SK-N-SH treated with all-trans-retinoic acid at 6 μM for 48 hours (cell line): ENCODE results near the gene ANKRD11.

Source experiments
- ATAC-seq: fragments of 200-7000 bp; cut with Tn5 transposase; 3 replicates; pipeline ENCODE4 v1.9.1; 2020; ENCODE audit warnings: mild to moderate bottlenecking, moderate library complexity
- ARNTL ChIP-seq: fragments of 450-650 bp; formaldehyde crosslinking; IDR thresholded peaks from 2 replicates; pipeline ENCODE4 v1.5.0; 2020; ENCODE audit warnings: low read depth, mild to moderate bottlenecking, moderate library complexity, borderline replicate concordance
- BACH2 ChIP-seq: fragments of 250-450 bp; sonication (Bioruptor Pico); IDR thresholded peaks from 2 replicates; pipeline ENCODE4 v1.9.0; 2021; ENCODE audit warnings: mild to moderate bottlenecking, borderline replicate concordance
- CSDC2 ChIP-seq: fragments of 250-450 bp; sonication (Bioruptor Pico); IDR thresholded peaks from 2 replicates; pipeline ENCODE4 v1.5.0; 2020; ENCODE audit warnings: mild to moderate bottlenecking, moderate library complexity
- ESRRG ChIP-seq: fragments of 250-450 bp; sonication (Bioruptor Pico); IDR thresholded peaks from 2 replicates; pipeline ENCODE4 v1.6.1; 2021; ENCODE audit warnings: mild to moderate bottlenecking
- GLIS3 ChIP-seq: fragments of 250-450 bp; sonication (Bioruptor Pico); IDR thresholded peaks from 2 replicates; pipeline ENCODE4 v1.5.0; 2020; ENCODE audit warnings: mild to moderate bottlenecking, moderate library complexity
- ISL1 ChIP-seq: fragments of 250-450 bp; sonication (Bioruptor Pico); IDR thresholded peaks from 2 replicates; pipeline ENCODE4 v2.1.2; 2022; ENCODE audit warnings: mild to moderate bottlenecking, moderate library complexity
- OSR1 ChIP-seq: fragments of 250-450 bp; sonication (Bioruptor Pico); IDR thresholded peaks from 2 replicates; pipeline ENCODE4 v1.8.0; 2022; ENCODE audit warnings: moderate library complexity, mild to moderate bottlenecking, inconsistent platforms
- PPARA ChIP-seq: fragments of 250-450 bp; sonication (Bioruptor Pico); IDR thresholded peaks from 2 replicates; pipeline ENCODE4 v1.5.0; 2020; ENCODE audit warnings: mild to moderate bottlenecking, borderline replicate concordance
- RARB ChIP-seq: fragments of 250-450 bp; sonication (Bioruptor Pico); IDR thresholded peaks from 2 replicates; pipeline ENCODE4 v1.8.0; 2021; ENCODE audit warnings: mild to moderate bottlenecking, moderate library complexity
- SNAI2 ChIP-seq: fragments of 250-450 bp; sonication (Bioruptor Pico); IDR thresholded peaks from 2 replicates; pipeline ENCODE4 v1.5.0; 2020; ENCODE audit warnings: mild to moderate bottlenecking, moderate library complexity
- TCF4 ChIP-seq: fragments of 250-450 bp; sonication (Bioruptor Pico); IDR thresholded peaks from 2 replicates; pipeline ENCODE4 v1.8.0; 2021; ENCODE audit warnings: mild to moderate bottlenecking, moderate library complexity, borderline replicate concordance
- TOX ChIP-seq: fragments of 250-450 bp; sonication (Bioruptor Pico); IDR thresholded peaks from 2 replicates; pipeline ENCODE4 v1.8.0; 2021; ENCODE audit warnings: mild to moderate bottlenecking, moderate library complexity, borderline replicate concordance
- ZC3H10 ChIP-seq: fragments of 250-450 bp; sonication (Bioruptor Pico); IDR thresholded peaks from 2 replicates; pipeline ENCODE4 v1.5.1; 2021; ENCODE audit warnings: mild to moderate bottlenecking, moderate library complexity
- ZFP3 ChIP-seq: fragments of 250-450 bp; sonication (Bioruptor Pico); IDR thresholded peaks from 2 replicates; pipeline ENCODE4 v1.5.0; 2020; ENCODE audit warnings: mild to moderate bottlenecking, moderate library complexity
- ZFP30 ChIP-seq: fragments of 450-650 bp; formaldehyde crosslinking; IDR thresholded peaks from 2 replicates; pipeline ENCODE4 v1.5.0; 2022; ENCODE audit warnings: mild to moderate bottlenecking, moderate library complexity
- ZNF565 ChIP-seq: fragments of 450-650 bp; formaldehyde crosslinking; conservative IDR thresholded peaks from 2 replicates; pipeline ENCODE4 v1.5.0; 2020; ENCODE audit warnings: low read depth, mild to moderate bottlenecking, moderate library complexity
- ZNF70 ChIP-seq: fragments of 450-650 bp; formaldehyde crosslinking; IDR thresholded peaks from 2 replicates; pipeline ENCODE4 v1.5.0; 2020; ENCODE audit warnings: mild to moderate bottlenecking, moderate library complexity
- ZNF8 ChIP-seq: fragments of 450-650 bp; formaldehyde crosslinking; IDR thresholded peaks from 2 replicates; pipeline ENCODE4 v1.5.0; 2020; ENCODE audit warnings: mild to moderate bottlenecking, moderate library complexity
- TF ChIP-seq, protein P1 (sequence below): fragments of 250-450 bp; sonication (Bioruptor Pico); IDR thresholded peaks from 2 replicates; pipeline ENCODE4 v1.5.1; 2021; ENCODE audit warnings: mild to moderate bottlenecking, moderate library complexity
- TF ChIP-seq, protein P2 (sequence below): fragments of 250-450 bp; sonication (Bioruptor Pico); IDR thresholded peaks from 2 replicates; pipeline ENCODE4 v1.5.0; 2020; ENCODE audit warnings: mild to moderate bottlenecking, moderate library complexity
- TF ChIP-seq, protein P3 (sequence below): fragments of 250-450 bp; sonication (Bioruptor Pico); IDR thresholded peaks from 2 replicates; pipeline ENCODE4 v1.8.0; 2020; ENCODE audit warnings: mild to moderate bottlenecking, moderate library complexity, borderline replicate concordance
- TF ChIP-seq, protein P4 (sequence below): fragments of 250-450 bp; sonication (Bioruptor Pico); IDR thresholded peaks from 2 replicates; pipeline ENCODE4 v1.5.1; 2020; ENCODE audit warnings: low read depth, mild to moderate bottlenecking, moderate library complexity

The ANKRD11 gene

DNA sequence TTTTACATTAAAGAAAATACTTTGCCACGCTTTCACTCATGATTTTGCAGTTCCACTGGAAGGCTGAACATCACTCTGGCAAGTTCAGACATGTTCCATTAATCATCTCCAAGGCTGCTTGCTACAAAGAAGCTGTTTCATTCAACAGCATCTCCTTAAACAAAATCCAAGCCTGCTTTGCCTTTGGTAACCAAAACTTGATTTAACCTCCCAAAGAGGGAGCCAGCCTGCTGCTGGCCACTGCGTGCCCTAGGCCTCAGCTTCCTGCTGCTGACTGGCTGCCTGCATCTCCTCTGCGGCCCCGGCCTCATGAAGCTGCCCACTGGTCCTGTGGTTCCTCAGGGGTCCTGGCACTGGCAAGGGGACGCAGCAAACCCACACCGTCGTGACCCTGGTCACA is 31.8 kb downstream of the ANKRD11 start:
- ATAC-seq = no peak; the same call in 2 of the 3 replicates

DNA sequence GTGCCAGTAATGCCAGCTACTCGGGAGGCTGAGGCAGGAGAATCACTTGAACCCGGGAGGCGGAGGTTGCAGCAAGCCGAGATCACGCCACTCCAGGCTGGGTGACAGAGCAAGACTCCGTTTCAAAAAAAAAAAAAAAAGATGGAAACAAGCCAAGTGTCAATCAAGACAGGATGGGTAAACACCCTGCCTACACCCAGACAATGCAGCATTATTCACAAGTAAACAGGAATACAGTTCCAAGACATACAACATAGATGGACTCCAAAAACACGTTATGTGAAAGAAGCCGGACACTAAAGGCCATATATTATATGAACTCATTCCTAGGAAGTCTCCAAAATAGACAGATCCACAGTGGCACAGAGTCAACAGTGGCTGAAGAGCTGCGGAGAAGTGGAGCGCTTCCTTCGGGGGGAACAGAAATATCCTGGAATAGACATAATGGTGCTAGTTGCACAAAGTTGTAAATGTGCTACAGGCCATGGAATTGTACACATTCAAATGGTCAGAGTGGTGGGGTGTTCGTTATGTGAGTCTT is 33.9 kb downstream of the ANKRD11 start:
- TF ChIP-seq, protein P1, sequence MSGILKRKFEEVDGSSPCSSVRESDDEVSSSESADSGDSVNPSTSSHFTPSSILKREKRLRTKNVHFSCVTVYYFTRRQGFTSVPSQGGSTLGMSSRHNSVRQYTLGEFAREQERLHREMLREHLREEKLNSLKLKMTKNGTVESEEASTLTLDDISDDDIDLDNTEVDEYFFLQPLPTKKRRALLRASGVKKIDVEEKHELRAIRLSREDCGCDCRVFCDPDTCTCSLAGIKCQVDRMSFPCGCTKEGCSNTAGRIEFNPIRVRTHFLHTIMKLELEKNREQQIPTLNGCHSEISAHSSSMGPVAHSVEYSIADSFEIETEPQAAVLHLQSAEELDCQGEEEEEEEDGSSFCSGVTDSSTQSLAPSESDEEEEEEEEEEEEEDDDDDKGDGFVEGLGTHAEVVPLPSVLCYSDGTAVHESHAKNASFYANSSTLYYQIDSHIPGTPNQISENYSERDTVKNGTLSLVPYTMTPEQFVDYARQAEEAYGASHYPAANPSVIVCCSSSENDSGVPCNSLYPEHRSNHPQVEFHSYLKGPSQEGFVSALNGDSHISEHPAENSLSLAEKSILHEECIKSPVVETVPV (CRISPR knock-in tag) = no peak
- TF ChIP-seq, protein P2, sequence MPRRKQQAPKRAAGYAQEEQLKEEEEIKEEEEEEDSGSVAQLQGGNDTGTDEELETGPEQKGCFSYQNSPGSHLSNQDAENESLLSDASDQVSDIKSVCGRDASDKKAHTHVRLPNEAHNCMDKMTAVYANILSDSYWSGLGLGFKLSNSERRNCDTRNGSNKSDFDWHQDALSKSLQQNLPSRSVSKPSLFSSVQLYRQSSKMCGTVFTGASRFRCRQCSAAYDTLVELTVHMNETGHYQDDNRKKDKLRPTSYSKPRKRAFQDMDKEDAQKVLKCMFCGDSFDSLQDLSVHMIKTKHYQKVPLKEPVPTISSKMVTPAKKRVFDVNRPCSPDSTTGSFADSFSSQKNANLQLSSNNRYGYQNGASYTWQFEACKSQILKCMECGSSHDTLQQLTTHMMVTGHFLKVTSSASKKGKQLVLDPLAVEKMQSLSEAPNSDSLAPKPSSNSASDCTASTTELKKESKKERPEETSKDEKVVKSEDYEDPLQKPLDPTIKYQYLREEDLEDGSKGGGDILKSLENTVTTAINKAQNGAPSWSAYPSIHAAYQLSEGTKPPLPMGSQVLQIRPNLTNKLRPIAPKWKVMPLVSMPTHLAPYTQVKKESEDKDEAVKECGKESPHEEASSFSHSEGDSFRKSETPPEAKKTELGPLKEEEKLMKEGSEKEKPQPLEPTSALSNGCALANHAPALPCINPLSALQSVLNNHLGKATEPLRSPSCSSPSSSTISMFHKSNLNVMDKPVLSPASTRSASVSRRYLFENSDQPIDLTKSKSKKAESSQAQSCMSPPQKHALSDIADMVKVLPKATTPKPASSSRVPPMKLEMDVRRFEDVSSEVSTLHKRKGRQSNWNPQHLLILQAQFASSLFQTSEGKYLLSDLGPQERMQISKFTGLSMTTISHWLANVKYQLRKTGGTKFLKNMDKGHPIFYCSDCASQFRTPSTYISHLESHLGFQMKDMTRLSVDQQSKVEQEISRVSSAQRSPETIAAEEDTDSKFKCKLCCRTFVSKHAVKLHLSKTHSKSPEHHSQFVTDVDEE (CRISPR knock-in tag) = no peak
- no peak for TF ChIP-seq ZFP30 (CRISPR knock-in tag)
- TF ChIP-seq GLIS3 (CRISPR knock-in tag) = no peak
- TF ChIP-seq BACH2 (CRISPR knock-in tag) = no peak
- TF ChIP-seq ZNF565 (CRISPR knock-in tag) = no peak
- TF ChIP-seq, protein P3, sequence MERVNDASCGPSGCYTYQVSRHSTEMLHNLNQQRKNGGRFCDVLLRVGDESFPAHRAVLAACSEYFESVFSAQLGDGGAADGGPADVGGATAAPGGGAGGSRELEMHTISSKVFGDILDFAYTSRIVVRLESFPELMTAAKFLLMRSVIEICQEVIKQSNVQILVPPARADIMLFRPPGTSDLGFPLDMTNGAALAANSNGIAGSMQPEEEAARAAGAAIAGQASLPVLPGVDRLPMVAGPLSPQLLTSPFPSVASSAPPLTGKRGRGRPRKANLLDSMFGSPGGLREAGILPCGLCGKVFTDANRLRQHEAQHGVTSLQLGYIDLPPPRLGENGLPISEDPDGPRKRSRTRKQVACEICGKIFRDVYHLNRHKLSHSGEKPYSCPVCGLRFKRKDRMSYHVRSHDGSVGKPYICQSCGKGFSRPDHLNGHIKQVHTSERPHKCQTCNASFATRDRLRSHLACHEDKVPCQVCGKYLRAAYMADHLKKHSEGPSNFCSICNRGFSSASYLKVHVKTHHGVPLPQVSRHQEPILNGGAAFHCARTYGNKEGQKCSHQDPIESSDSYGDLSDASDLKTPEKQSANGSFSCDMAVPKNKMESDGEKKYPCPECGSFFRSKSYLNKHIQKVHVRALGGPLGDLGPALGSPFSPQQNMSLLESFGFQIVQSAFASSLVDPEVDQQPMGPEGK = no peak
- no peak for TF ChIP-seq ESRRG (CRISPR knock-in tag)
- TF ChIP-seq SNAI2 (CRISPR knock-in tag) = no peak
- no peak for TF ChIP-seq ZNF8 (CRISPR knock-in tag)
- TF ChIP-seq, protein P4, sequence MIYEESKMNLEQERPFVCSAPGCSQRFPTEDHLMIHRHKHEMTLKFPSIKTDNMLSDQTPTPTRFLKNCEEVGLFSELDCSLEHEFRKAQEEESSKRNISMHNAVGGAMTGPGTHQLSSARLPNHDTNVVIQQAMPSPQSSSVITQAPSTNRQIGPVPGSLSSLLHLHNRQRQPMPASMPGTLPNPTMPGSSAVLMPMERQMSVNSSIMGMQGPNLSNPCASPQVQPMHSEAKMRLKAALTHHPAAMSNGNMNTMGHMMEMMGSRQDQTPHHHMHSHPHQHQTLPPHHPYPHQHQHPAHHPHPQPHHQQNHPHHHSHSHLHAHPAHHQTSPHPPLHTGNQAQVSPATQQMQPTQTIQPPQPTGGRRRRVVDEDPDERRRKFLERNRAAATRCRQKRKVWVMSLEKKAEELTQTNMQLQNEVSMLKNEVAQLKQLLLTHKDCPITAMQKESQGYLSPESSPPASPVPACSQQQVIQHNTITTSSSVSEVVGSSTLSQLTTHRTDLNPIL = no peak
- TF ChIP-seq ZFP3 (CRISPR knock-in tag) = no peak
- no peak for TF ChIP-seq TOX (CRISPR knock-in tag)
- TF ChIP-seq ZC3H10 (CRISPR knock-in tag) = no peak
- TF ChIP-seq TCF4 (CRISPR knock-in tag) = no peak
- no peak for TF ChIP-seq ARNTL
- no peak for TF ChIP-seq ZNF70 (CRISPR knock-in tag)
- TF ChIP-seq PPARA (CRISPR knock-in tag) = no peak
- no peak for ATAC-seq

More for the DNA sequence above, 31.8 kb downstream of the ANKRD11 start:
- TF ChIP-seq RARB (CRISPR knock-in tag) (no peak), ZC3H10 (CRISPR knock-in tag) (no peak), ARNTL (no peak), ZNF8 (CRISPR knock-in tag) (no peak)
- TF ChIP-seq, protein P3 = no peak

DNA sequence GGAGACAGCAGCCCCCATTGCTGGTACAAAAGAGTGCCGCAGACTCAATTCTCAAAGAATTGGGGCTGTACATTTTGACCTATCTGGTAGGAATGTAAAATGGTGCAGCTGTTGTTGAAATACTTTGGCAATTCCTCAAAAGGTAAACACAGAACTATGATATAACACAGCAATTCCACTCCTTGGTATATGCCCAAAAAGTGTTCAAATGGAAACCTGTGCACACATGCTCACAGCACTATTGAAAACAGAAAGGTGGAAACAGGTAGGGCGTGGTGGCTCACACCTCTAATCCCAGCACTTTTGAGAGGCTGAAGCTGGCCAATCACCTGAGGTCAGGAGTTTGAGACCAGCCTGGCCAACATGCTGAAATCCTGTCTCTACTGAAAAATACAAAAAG is 34.7 kb downstream of the ANKRD11 start:
- TF ChIP-seq, protein P3 = no peak
- no peak for TF ChIP-seq TOX (CRISPR knock-in tag)
- no peak for TF ChIP-seq ARNTL
- TF ChIP-seq, protein P4 = no peak
- TF ChIP-seq BACH2 (CRISPR knock-in tag) = no peak
- no peak for TF ChIP-seq PPARA (CRISPR knock-in tag)
- no peak for TF ChIP-seq ZNF8 (CRISPR knock-in tag)
- TF ChIP-seq ZC3H10 (CRISPR knock-in tag) = no peak
- TF ChIP-seq ZFP30 (CRISPR knock-in tag) = no peak
- no peak for TF ChIP-seq TCF4 (CRISPR knock-in tag)
- TF ChIP-seq OSR1 (CRISPR knock-in tag) = no peak
- TF ChIP-seq, protein P1 (CRISPR knock-in tag) = no peak
- no peak for TF ChIP-seq ISL1 (CRISPR knock-in tag)
- no peak for TF ChIP-seq CSDC2 (CRISPR knock-in tag)
- ATAC-seq = no peak
